Effector memory CD8-positive, alpha-beta T cell (primary cell): Measurements from ENCODE around the gene AHNAK.

ENCODE experiments used
- ATAC-seq: fragments of 150-1000 bp; cut with Tn5 transposase; replicated peaks from 2 replicates; pipeline ENCODE4 v1.10.0; 2021; ENCODE audit warnings: mild to moderate bottlenecking, moderate library complexity
- DNase-seq, 3 experiments: peaks; one replicate each; pipeline ENCODE4 v3.0.0; 2021
- H3K27ac Mint-ChIP-seq, 2 donors: one replicate each; pipeline ENCODE4 v1.8.0; 2022; ENCODE audit warnings: mild to moderate bottlenecking in 2 of 2, mixed read lengths in 2 of 2, moderate library complexity in 2 of 2
- H3K27me3 Mint-ChIP-seq, 2 donors: one replicate each; pipeline ENCODE4 v1.8.0; 2022; ENCODE audit warnings: mixed read lengths in 2 of 2
- H3K36me3 Mint-ChIP-seq: one replicate; pipeline ENCODE4 v1.8.0; 2022; ENCODE audit warnings: mild to moderate bottlenecking, moderate library complexity, mixed read lengths; ENCODE audit not compliant: insufficient read depth
- H3K4me1 Mint-ChIP-seq, 2 donors: one replicate each; pipeline ENCODE4 v1.8.0; 2022; ENCODE audit warnings: low read depth in 2 of 2, mixed read lengths in 2 of 2
- H3K4me3 Mint-ChIP-seq, 2 donors: one replicate each; pipeline ENCODE4 v1.8.0; 2022; ENCODE audit warnings: mild to moderate bottlenecking in 2 of 2, mixed read lengths in 2 of 2, moderate library complexity in 2 of 2
- H3K9me3 Mint-ChIP-seq, 2 donors: one replicate each; pipeline ENCODE4 v1.8.0; 2022; ENCODE audit warnings: mixed read lengths in 2 of 2

The AHNAK gene

DNA sequence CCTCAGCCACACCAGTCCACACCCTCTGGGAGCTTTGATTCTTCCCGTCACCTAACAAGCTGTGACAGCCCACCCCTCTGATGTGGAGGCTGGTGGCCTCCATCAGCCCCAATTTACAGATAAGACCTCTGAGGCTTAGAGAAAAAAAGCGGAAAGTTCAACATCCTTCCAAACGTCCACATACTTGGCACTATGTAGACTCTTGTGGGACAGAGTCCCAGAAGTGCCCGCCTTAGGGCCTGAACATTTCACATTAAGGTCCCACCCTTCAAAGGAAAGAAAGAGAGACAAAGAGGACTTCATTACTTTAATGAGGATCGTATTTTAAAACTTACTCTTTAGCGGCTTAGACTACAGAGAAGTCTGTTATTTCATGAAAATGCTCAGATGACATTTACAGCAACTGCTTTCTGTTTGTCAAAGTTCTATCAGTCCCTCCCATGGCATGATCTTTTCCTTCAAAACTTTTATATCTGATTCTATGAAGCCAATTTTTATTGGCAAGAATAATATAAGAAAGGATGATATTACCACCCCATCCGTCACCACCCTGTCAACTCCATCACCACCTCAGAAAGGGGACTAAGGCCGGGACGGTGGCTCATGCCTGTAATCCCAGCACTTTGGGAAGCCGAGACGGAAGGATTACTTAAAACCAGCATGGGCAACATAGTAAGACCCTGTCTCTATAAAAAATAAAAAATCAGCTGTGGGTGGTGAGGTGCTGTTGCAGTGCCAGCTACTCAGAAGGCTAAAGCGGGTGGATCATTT, 143.5 kb downstream of the AHNAK start:
- peaks cover 15 to 23% of the 10 kb centered on the region in 2 donors for H3K4me1 Mint-ChIP-seq
- no peak for DNase-seq
- no peaks in the 10 kb centered on the region for H3K9me3 Mint-ChIP-seq
- peak overlapping the region; percentile 64 to 78 for H3K4me3 Mint-ChIP-seq
- H3K27ac Mint-ChIP-seq: peak overlapping the region; percentile 86 to 91
- peaks cover 4% of the 10 kb centered on the region for H3K36me3 Mint-ChIP-seq
- no peaks in the 10 kb centered on the region for H3K27me3 Mint-ChIP-seq
- no peak for ATAC-seq

DNA sequence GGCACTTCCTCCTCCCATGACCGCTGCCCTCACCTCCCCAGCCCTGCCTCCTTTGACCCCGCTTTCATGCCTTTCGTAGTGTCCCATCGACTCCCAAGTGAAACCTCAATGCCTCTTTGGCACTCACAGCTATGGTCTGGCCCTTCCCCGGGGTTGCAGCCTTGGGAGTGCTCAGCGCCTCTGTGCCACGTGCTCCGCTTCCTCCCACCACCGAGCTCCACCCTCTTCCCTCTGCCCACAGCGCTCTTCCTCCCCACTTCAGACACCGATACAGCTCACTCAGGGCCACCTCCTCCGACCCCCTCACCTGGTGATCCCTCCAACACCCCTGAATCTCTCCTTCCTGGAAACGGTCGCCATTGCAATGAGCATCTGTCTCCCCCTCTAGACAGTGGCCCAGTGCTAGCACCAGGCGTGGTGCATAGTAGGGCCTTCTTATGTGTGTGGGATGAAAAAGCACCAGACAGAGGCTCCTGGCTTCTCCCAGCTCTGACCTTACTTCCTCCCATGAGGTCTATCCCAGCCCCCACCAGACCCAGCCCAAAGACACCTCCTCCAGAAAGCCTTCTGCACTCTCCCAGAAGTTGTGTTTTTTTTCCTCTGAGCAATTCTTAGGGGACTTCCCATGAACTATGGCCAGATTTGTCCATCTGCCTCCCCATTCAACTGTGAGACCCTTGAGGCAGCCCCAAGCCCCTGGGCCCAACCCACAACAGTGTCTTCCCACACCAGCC, 144.2 kb downstream of the AHNAK start:
- DNase-seq (peak; percentile 23 to 25 (median 24)), ATAC-seq (peak; percentile 98)
- Mint-ChIP-seq H3K27ac (peak overlapping the region; percentile 86 to 91), H3K9me3 (no peaks in the 10 kb centered on the region), H3K4me3 (peak overlapping the region; percentile 64 to 78), H3K4me1 (peaks cover 15 to 23% of the 10 kb centered on the region in 2 donors), H3K36me3 (peaks cover 4% of the 10 kb centered on the region), H3K27me3 (no peaks in the 10 kb centered on the region)

DNA sequence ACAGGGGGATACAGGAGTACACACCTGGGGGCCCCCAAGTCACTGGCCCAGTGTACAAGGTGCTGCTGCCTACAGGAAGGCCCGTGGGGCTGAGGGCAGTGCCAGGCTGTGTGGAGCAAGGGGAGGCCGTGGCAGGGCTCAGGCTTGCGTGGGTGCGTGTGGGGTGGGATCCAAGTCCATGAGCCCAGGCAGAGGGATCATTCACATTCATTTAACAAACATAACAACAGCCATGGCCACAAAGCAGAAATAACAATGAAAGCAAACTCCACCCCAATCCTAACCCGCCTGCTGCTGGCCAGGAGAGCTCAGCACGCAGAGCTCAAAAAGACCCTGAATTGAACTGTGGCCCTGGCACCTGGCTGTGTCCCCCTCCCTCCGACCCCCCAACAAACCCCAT, 144.8 kb downstream of the AHNAK start:
- ATAC-seq: peak; percentile 5
- H3K27ac Mint-ChIP-seq: peak overlapping the region; percentile 86 to 91
- peak overlapping the region; percentile 64 to 78 for H3K4me3 Mint-ChIP-seq
- H3K36me3 Mint-ChIP-seq: peaks cover 7% of the 10 kb centered on the region
- no peak for DNase-seq
- no peaks in the 10 kb centered on the region for H3K27me3 Mint-ChIP-seq
- peaks cover 15 to 23% of the 10 kb centered on the region in 2 donors for H3K4me1 Mint-ChIP-seq
- no peaks in the 10 kb centered on the region for H3K9me3 Mint-ChIP-seq

DNA sequence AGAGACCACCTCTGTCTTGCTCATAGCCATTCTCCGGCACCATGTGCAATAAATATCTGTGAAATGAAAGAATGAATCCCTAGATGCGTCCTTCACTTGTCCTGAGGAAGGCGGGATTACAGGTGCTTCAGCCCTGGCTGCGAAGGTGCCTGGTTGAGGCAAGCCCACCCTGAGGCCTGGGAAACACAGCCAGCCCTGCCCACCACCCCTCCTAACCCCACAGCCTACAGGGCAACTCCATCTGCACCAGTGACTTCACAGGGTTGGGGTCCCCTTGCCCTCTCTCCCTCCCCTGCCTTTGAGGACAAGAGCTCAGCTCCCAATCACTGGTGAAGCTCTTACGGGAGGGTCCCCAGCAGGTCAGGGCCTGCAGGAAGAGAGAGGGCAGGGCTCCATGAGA, 145.2 kb downstream of the AHNAK start:
- H3K27me3 Mint-ChIP-seq: no peaks in the 10 kb centered on the region
- H3K36me3 Mint-ChIP-seq: peaks cover 7% of the 10 kb centered on the region
- H3K9me3 Mint-ChIP-seq: no peaks in the 10 kb centered on the region
- H3K27ac Mint-ChIP-seq: peak overlapping the region; percentile 86 to 91
- H3K4me3 Mint-ChIP-seq: peak overlapping the region; percentile 64 to 78
- H3K4me1 Mint-ChIP-seq: peaks cover 15 to 23% of the 10 kb centered on the region in 2 donors
- ATAC-seq (no peak), DNase-seq (no peak)

DNA sequence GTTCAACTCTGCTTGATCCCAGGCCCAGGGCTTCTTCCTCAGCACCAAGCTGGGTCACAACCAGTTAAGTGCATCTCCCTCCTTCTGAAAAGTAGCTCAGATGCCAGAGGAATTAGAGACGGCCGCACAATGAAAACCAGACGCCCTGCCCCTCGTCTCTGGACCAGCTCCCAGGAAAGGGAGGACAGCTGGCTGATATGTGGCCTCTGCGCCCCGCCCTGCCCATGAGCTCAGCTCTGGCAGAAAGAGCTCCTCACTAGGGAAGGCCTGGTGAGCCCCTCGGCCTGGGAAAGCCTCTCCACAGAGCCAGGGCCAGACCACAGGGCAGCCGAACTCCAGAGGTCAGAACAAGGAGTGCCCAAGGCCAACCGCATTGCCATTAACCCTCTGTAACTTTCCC, 145.8 kb downstream of the AHNAK start:
- Mint-ChIP-seq H3K27me3 (no peaks in the 10 kb centered on the region), H3K36me3 (peaks cover 7% of the 10 kb centered on the region), H3K4me3 (no peak overlapping the region), H3K4me1 (peaks cover 15 to 23% of the 10 kb centered on the region in 2 donors), H3K27ac (no peak overlapping the region), H3K9me3 (no peaks in the 10 kb centered on the region)
- DNase-seq (no peak), ATAC-seq (no peak)

DNA sequence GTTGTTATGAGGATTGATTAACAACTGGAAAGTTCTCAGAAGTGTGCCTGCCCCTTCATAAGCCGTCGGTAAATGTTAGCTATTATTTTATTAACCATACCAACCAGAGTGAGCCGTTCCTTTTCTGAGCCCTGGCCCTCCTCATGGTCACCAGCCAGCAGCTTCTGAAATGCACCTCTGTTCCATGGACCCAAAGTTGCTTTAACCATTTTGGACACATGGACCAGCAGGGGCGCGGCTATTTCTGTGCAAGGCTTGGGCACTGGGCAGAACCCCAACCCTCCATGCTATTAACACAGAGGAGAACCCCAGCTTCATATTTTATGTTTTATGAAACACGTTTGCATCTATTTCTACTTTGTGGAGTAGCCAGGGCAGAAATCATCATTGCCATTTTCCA, 146.3 kb downstream of the AHNAK start:
- Mint-ChIP-seq H3K27me3 (no peaks in the 10 kb centered on the region), H3K4me3 (no peak overlapping the region)

DNA sequence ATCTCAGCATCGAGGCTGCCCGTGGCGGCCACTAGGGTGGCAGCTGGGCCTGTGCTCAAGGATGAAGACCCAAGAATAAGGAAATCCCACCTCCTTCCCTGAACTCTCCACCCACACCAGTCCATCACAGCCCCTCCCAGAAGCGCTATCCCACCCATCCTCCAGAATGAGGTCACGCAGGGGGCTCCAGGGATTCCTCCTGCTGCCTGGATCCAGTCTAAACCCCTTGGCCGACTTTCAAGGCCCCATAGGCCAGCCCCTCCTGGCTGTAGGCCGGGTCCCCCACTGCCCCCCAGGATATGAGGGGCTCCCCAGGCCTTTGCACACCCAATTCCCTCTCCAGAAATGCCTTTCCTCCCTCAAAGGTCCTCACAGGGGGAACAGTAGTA, 146.7 kb downstream of the AHNAK start:
- Mint-ChIP-seq H3K9me3 (no peaks in the 10 kb centered on the region), H3K27me3 (no peaks in the 10 kb centered on the region), H3K27ac (peak overlapping the region in 1 of 2 donors; percentile 20), H3K36me3 (peaks cover 7% of the 10 kb centered on the region), H3K4me3 (no peak overlapping the region), H3K4me1 (peaks cover 17 to 24% of the 10 kb centered on the region in 2 donors)
- DNase-seq: no peak
- no peak for ATAC-seq

More for the DNA sequence above, 146.3 kb downstream of the AHNAK start:
- DNase-seq: no peak
- Mint-ChIP-seq H3K4me1 (peaks cover 15 to 23% of the 10 kb centered on the region in 2 donors), H3K36me3 (peaks cover 7% of the 10 kb centered on the region), H3K9me3 (no peaks in the 10 kb centered on the region), H3K27ac (peak overlapping the region in 1 of 2 donors; percentile 20)
- no peak for ATAC-seq

DNA sequence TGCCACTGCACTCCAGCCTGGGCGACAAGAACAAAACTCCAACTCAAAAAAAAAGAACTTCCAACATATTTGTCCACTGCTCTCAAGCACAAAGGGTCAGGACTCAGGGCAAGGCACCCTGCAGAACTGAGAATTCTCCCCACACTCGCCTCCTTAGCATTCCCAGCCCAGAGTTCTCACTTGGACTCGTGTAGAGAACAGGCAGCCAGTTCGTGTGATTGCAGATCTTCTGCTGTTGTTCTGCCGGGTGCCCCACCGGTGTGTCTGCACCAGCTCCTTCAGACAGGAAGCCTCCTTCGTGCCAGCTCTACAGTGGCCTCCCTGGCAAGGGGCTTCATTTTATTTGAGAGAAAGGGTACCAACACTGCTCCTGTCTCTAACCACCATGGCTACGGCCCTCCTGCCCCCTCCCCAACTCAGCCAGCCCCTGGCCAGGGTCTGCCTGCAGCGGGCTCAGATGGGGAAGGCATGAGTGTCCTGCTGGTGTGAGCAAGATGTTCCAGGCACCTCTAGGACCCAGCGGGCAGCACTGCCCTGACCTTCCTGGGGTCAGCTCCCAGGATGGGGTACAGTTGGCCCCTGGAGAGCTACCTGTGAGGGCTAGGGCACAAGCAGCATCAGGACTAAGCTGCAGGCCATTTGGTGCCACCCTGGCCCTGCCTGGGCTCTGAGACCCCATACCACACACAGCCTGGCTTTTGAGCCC, 147.3 kb downstream of the AHNAK start:
- H3K4me1 Mint-ChIP-seq: peaks cover 19 to 24% of the 10 kb centered on the region in 2 donors
- ATAC-seq (no peak), DNase-seq (no peak)
- peaks cover 7% of the 10 kb centered on the region for H3K36me3 Mint-ChIP-seq
- H3K9me3 Mint-ChIP-seq: no peaks in the 10 kb centered on the region
- no peaks in the 10 kb centered on the region for H3K27me3 Mint-ChIP-seq
- no peak overlapping the region for H3K27ac Mint-ChIP-seq
- no peak overlapping the region for H3K4me3 Mint-ChIP-seq

DNA sequence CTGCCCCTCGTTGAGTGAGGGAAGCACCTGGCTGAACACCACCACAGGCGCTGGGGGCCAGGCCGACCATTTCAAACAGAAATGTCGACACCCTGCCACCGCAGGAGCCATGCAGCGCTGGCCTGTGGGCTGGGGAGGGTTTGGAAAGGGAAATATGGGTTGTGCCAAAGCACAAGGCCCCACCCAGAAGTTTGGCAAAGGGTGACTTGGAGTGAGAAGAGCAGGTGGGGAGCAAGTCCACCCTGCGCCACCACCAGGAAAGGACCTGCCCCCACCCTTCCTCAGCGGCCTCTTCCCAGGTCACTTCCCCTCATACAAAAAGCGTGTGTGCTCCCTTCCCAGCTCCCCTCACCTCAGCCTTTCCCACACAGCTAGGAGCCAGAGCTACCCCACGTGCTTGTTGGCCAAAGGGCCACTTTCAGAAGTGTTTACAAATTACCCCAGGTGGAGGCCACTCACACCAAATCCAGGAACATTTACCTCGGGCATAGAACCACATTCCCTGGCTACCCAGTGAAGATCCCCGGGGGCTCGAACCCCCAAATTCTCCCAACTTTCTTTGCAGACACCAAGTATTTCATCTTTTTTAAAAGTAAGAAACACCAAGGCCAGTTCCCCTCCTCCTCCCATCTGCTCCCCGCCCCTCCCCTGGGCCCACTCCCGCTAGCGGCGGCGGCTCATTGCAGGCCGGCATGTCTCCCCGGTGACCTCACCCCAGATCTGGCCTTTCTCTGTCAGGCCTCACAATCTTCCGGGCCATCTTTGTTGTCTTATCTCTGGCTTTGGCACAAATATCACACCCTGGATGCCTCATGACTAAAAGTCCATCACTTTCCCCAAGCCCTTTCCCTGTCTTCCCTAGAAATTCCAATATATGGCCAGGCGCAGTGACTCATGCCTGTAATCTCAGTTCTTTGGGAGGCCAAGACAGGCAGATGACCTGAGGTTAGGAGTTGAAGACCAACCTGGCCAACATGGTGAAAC, 148.3 kb downstream of the AHNAK start:
- peak overlapping the region; percentile 42 to 73 for H3K27ac Mint-ChIP-seq
- H3K9me3 Mint-ChIP-seq: no peaks in the 10 kb centered on the region
- peaks cover 7% of the 10 kb centered on the region for H3K36me3 Mint-ChIP-seq
- no peak overlapping the region for H3K4me3 Mint-ChIP-seq
- no peak for DNase-seq
- ATAC-seq: no peak
- peaks cover 19 to 24% of the 10 kb centered on the region in 2 donors for H3K4me1 Mint-ChIP-seq
- H3K27me3 Mint-ChIP-seq: no peaks in the 10 kb centered on the region

DNA sequence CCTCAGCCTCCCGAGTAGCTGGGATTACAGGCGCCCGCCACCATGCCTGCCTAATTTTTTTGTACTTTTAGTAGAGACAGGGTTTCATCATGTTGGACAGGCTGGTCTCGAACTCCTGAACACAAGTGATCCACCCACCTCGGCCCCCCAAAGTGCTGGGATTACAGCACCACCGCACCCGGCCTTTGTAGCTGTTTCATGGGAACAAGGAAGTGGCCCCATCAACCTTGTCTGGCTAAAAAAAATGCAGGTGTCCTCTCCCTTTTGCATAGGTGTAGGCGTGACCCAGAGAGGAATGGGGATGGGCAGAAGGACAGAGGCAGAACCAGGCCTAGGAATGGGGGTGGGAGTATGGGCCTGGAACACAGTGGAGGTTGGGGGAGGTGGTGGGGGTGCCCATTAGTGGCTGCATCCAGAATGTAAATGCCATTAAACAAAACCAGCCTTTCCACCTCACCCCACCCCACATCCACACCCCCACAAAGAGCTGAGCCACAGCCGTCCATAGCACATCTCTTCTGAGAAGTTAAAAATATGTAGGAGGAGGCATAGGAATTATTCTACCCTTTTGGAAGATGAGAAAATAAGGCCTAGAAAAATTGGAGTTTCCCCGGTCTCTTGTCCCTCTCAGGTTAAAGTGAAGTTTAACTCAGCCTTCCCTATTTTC, 150.6 kb downstream of the AHNAK start:
- Mint-ChIP-seq H3K36me3 (peaks cover 3% of the 10 kb centered on the region), H3K27ac (no peak overlapping the region), H3K4me3 (no peak overlapping the region), H3K27me3 (no peaks in the 10 kb centered on the region), H3K9me3 (no peaks in the 10 kb centered on the region), H3K4me1 (peaks cover 4 to 6% of the 10 kb centered on the region in 2 donors)
- ATAC-seq: no peak
- DNase-seq: no peak

DNA sequence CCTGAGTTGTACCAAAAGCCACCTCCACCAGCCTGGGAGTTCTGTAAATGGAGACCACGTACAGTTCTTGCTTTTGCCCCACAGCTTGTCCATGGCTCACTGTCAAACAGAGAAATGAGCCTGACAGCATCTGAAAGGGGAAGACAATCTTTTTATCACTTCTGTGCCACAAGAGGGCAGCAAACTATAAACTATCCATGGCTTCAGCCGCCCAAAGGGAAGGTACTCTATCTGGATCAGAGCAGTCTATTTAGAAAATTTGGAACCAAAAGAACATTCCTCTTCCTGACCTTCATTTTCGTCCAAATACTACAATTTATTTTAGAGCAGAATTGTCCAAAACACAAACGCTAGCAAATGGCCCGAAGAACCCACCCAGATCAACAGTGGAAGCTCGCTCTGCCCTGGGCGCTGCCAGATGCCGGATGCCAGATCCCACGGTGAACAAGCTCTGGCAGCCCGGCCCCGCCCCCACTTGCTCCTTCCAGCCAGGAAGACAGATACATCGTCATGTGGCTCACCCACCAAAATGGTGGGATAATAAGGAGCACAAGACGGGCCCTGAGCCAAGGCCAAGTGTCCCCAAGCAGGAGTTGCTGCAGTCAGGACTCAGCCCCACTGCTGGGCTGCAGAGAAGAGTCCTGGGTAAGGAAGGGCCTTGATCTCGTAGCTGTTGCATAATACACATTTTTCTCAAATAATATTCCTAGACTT, 151.6 kb downstream of the AHNAK start:
- peaks cover 3% of the 10 kb centered on the region for H3K36me3 Mint-ChIP-seq
- peaks cover 4 to 6% of the 10 kb centered on the region in 2 donors for H3K4me1 Mint-ChIP-seq
- no peaks in the 10 kb centered on the region for H3K9me3 Mint-ChIP-seq
- no peak overlapping the region for H3K27ac Mint-ChIP-seq
- DNase-seq (peak; percentile 43 to 51 (median 50)), ATAC-seq (peak; percentile 79)
- H3K27me3 Mint-ChIP-seq: no peaks in the 10 kb centered on the region
- no peak overlapping the region for H3K4me3 Mint-ChIP-seq

DNA sequence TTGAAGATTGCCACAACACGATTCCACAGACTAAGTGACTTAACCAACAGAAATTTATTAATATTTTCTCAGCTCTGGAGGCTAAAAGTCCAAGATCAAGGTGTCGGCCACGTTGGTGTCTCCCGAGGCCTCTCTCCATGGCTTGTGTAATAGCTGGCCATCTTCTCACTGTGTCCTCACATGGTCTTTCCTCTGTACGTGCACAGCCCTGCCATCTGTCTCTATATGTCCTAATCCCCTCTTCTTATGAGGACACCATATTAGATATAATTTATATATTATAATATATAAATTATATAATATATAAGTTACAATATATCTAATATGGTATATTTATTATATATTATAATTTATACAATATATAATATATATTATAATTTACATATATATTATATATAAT, 152.9 kb downstream of the AHNAK start:
- Mint-ChIP-seq H3K27me3 (no peaks in the 10 kb centered on the region), H3K27ac (no peak overlapping the region), H3K4me1 (peaks cover 1 to 4% of the 10 kb centered on the region in 2 donors), H3K4me3 (no peak overlapping the region), H3K36me3 (peaks cover 3% of the 10 kb centered on the region), H3K9me3 (no peaks in the 10 kb centered on the region)
- DNase-seq: no peak
- no peak for ATAC-seq
